Type B pancreatic cell (in vitro differentiated cells): ENCODE measurements around the gene SLX4IP. TPM values are rescaled to one million over a fixed set of nuclear protein-coding genes. Genes with fewer than 3 reads are reported as not detected.

Experiments used
- DNase-seq: peaks from one replicate; pipeline ENCODE4 v3.0.0; 2021; ENCODE audit warnings: mixed read lengths; ENCODE audit not compliant: unreplicated experiment; ENCODE audit errors: extremely low spot score
- H3K27ac Mint-ChIP-seq: 2 replicates; pipeline ENCODE4 v1.8.0; 2021; ENCODE audit warnings: mild to moderate bottlenecking, mixed read lengths
- H3K27me3 Mint-ChIP-seq: 2 replicates; pipeline ENCODE4 v1.8.0; 2021; ENCODE audit warnings: mixed read lengths
- H3K36me3 Mint-ChIP-seq: 2 replicates; pipeline ENCODE4 v1.8.0; 2021; ENCODE audit warnings: mixed read lengths
- H3K4me1 Mint-ChIP-seq: one replicate; pipeline ENCODE4 v1.8.0; 2021; ENCODE audit warnings: mixed read lengths; ENCODE audit not compliant: unreplicated experiment
- H3K4me3 Mint-ChIP-seq: 2 replicates; pipeline ENCODE4 v1.8.0; 2021; ENCODE audit warnings: mild to moderate bottlenecking, mixed read lengths
- H3K9me3 Mint-ChIP-seq: 2 replicates; pipeline ENCODE4 v1.8.0; 2021; ENCODE audit warnings: mixed read lengths
- total RNA-seq: library from RNA; stranded (reverse); gene quantifications from 2 replicates; pipeline ENCODE4 v1.2.1, GENCODE V29; 2021; ENCODE audit warnings: low replicate concordance
- TF ChIP-seq, protein P1 (sequence below): fragments of 200-600 bp; sonication (generic); conservative IDR thresholded peaks from 2 replicates; pipeline ENCODE4 v1.5.0; 2021; ENCODE audit warnings: antibody characterized with exemption, mild to moderate bottlenecking

Gene SLX4IP
- total RNA-seq, 1 donor from 2014 or later: 8.5 TPM

DNA sequence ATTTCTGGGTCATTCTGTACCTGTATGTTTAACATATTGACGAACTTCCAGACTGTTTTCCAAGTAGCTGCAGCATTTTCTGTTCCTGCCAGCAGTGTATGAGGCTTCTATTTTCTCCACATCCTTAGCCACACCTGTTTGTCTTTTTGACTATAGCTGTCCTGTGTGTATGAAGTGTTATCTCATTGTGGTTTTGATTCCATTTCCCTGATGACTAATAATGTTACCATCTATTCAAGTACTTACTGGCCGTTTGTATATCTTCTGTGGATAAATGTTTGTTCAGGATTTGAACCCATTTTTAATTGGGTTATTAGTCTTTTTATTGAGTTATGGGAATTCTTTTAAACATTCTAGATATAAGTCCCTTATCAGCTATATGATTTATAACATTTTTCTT is 143.5 kb downstream of the SLX4IP start:
- Mint-ChIP-seq H3K27ac (no peak overlapping the region), H3K36me3 (peaks cover 11% of the 10 kb centered on the region), H3K27me3 (no peaks in the 10 kb centered on the region), H3K4me1 (peaks cover 3% of the 10 kb centered on the region), H3K9me3 (no peaks in the 10 kb centered on the region), H3K4me3 (no peak overlapping the region)
- DNase-seq: no peak
- TF ChIP-seq, protein P1, sequence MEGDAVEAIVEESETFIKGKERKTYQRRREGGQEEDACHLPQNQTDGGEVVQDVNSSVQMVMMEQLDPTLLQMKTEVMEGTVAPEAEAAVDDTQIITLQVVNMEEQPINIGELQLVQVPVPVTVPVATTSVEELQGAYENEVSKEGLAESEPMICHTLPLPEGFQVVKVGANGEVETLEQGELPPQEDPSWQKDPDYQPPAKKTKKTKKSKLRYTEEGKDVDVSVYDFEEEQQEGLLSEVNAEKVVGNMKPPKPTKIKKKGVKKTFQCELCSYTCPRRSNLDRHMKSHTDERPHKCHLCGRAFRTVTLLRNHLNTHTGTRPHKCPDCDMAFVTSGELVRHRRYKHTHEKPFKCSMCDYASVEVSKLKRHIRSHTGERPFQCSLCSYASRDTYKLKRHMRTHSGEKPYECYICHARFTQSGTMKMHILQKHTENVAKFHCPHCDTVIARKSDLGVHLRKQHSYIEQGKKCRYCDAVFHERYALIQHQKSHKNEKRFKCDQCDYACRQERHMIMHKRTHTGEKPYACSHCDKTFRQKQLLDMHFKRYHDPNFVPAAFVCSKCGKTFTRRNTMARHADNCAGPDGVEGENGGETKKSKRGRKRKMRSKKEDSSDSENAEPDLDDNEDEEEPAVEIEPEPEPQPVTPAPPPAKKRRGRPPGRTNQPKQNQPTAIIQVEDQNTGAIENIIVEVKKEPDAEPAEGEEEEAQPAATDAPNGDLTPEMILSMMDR: no peak

DNA sequence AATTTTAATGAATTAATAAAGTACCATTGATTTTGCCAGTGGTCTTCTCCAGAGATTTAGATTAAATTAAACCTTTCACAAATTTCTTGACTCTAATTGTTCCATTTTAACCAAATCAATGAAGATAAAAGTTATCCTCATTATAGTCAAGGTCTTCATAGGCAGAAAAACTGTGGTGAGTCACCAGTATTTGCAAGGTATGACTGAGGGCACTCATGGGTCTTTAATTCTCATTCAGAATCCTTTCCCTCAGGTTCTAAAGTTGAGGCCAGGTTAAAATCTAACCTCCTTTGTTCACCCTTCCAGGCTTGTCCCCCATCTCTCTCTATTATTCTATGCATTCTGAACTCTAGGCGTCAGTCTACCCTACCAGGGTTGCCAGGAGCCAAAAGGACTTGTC is 144.8 kb downstream of the SLX4IP start:
- Mint-ChIP-seq H3K4me3 (no peak overlapping the region), H3K36me3 (peaks cover 7% of the 10 kb centered on the region), H3K4me1 (peaks cover 10% of the 10 kb centered on the region), H3K27me3 (no peaks in the 10 kb centered on the region), H3K27ac (no peak overlapping the region), H3K9me3 (no peaks in the 10 kb centered on the region)
- no peak for DNase-seq
- TF ChIP-seq, protein P1: no peak

DNA sequence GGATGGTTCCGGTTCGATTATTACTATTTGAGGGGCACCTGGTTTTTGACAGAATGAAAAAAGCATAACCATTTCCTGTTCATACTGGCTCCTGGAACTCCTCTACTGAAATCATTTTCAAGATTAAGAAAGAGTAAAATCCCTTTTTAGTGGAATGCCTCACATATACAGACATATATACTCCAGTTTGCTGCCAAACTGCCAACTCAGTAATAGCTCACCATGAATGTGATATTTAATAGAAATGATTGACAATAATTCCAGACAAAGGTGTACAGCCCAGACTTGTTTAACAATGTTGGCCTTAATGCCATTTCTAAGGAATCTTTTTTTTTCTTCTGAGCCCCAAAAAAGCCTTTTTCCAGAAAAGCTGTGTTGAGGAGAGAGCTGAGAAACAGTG is 145.6 kb downstream of the SLX4IP start:
- no peak for DNase-seq
- Mint-ChIP-seq H3K27ac (no peak overlapping the region), H3K27me3 (no peaks in the 10 kb centered on the region), H3K36me3 (peaks cover 5% of the 10 kb centered on the region), H3K4me3 (no peak overlapping the region), H3K4me1 (peaks cover 13% of the 10 kb centered on the region), H3K9me3 (no peaks in the 10 kb centered on the region)
- TF ChIP-seq, protein P1: no peak

DNA sequence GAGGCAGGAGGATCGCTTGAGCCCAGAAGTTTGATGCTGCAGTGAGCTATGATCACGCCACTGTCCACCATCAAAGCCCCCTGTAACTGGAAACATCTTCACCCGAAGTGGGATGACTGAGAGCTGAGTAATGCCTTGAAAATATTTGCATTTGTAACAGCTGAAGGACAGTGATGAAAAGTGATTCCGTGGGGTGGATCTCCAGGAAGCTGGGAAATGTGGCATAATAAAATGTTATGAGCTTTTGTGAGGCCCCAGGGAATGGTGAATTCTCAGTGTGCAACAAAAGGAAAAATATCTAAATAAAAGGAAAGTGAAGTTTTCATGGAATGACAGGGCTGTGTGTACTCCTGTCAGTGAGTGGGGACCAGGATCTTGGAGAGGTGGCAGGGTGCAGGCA is 146.7 kb downstream of the SLX4IP start:
- Mint-ChIP-seq H3K9me3 (no peaks in the 10 kb centered on the region), H3K4me1 (peaks cover 13% of the 10 kb centered on the region)

DNA sequence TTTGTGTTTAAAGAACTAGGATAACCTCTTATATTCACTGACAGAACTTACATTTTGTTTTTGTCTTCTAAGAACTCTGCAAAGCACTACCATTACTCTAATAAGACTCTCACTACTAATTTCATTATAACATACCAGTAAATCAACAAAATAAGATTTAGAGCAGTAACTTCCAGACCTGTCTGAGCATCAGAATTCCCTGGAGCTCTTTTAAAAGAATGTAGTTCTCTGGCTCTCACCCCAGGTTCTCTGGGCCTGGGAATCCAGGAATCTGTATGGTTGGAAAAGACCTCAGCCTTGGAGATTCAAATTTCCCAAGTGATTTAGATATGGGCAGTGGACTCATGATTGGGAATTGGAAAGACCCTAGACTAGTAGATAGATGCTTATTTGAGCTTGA is 149.3 kb downstream of the SLX4IP start:
- Mint-ChIP-seq H3K4me1 (peaks cover 13% of the 10 kb centered on the region), H3K27me3 (no peaks in the 10 kb centered on the region), H3K4me3 (no peak overlapping the region), H3K9me3 (no peaks in the 10 kb centered on the region), H3K27ac (no peak overlapping the region), H3K36me3 (peaks cover 4% of the 10 kb centered on the region)
- TF ChIP-seq, protein P1: no peak
- DNase-seq: no peak

More for the DNA sequence above, 146.7 kb downstream of the SLX4IP start:
- H3K4me3 Mint-ChIP-seq: no peak overlapping the region
- peaks cover 4% of the 10 kb centered on the region for H3K36me3 Mint-ChIP-seq
- no peaks in the 10 kb centered on the region for H3K27me3 Mint-ChIP-seq
- DNase-seq: no peak
- H3K27ac Mint-ChIP-seq: no peak overlapping the region
- TF ChIP-seq, protein P1: no peak

DNA sequence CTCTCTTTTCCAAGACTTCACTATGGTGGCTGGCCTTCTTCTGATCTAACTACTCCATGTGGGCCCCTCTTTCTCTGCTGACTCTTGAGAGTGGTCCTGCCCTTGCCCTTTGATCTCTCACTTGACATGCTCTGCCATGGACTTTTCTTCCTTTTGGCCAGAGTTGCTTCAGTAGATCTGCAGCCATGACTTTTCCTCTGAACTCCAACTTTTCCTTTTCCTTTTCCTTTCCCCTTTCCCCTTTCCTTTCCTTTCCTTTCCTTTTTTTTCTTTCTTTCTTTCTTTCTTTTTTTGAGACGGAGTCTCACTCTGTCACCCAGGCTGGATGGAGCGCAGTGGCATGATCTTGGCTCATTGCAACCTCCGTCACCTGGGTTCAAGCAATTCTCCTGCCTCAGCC is 150.2 kb downstream of the SLX4IP start:
- Mint-ChIP-seq H3K4me1 (peaks cover 13% of the 10 kb centered on the region), H3K27me3 (no peaks in the 10 kb centered on the region), H3K9me3 (no peaks in the 10 kb centered on the region), H3K4me3 (no peak overlapping the region), H3K36me3 (peaks cover 4% of the 10 kb centered on the region), H3K27ac (no peak overlapping the region)
- TF ChIP-seq, protein P1: no peak
- DNase-seq: no peak
